SK-N-SH (cell line): ENCODE results near the gene SLC2A1. TPM values are rescaled to one million over a fixed set of nuclear protein-coding genes. Genes with fewer than 3 reads are reported as not detected.

Experiments
- CTCF ChIA-PET: fragments of 300-600, 350-600 bp; formaldehyde crosslinking; extraction: SDS; loops from one replicate; lab custom pipeline; 2021; lab: Yijun Ruan, JAX
- POLR2A ChIA-PET: fragments of 350-600 bp; sonication (Branson Sonifier 250); formaldehyde crosslinking; extraction: SDS; loops from one replicate; lab custom pipeline; 2020; ENCODE audit warnings: antibody characterized with exemption, inconsistent platforms; lab: Yijun Ruan, JAX
- DNase-seq: peaks from one replicate; pipeline ENCODE4 v3.0.0; 2012
- H2AFZ ChIP-seq: fragments of 200-600 bp; sonication (generic); 2 replicates; pipeline ENCODE4 v1.8.1; 2016; ENCODE audit warnings: antibody characterized with exemption, mild to moderate bottlenecking, low read depth
- H3F3A ChIP-seq: fragments of 200-600 bp; sonication (generic); replicated peaks from 2 replicates; pipeline ENCODE3; 2016; ENCODE audit warnings: antibody characterized with exemption, mild to moderate bottlenecking; ENCODE audit not compliant: insufficient read depth
- H3K27ac ChIP-seq, 2 experiments: fragments of 200-500 bp in 1 of 2; fragments of 200-600 bp in 1 of 2; sonication (Bioruptor generic) in 1 of 2; sonication (generic), shearing (Covaris generic) in 1 of 2; 2 replicates each; pipeline versions ENCODE4 v1.5.1 to v1.6.1; 2014 to 2016; ENCODE audit warnings: low read depth in 2 of 2, inconsistent platforms in 1 of 2, low read length in 1 of 2, mild to moderate bottlenecking in 1 of 2, mixed read lengths in 1 of 2
- H3K27me3 ChIP-seq: fragments of 200-600 bp; sonication (generic), shearing (Covaris generic); 2 replicates; pipeline ENCODE4 v1.6.1; 2016; ENCODE audit warnings: mixed run types; ENCODE audit not compliant: insufficient read depth
- H3K36me3 ChIP-seq, 2 experiments: fragments of 200-500 bp in 1 of 2; fragments of 200-600 bp in 1 of 2; sonication (Bioruptor generic) in 1 of 2; sonication (generic) in 1 of 2; replicated peaks in 1 of 2; 2 replicates each; pipeline versions ENCODE3 to v1.5.1; 2014 to 2016; ENCODE audit warnings: low read length in 1 of 2, mild to moderate bottlenecking in 1 of 2; ENCODE audit not compliant: insufficient read depth in 2 of 2, control insufficient read depth in 1 of 2
- H3K4me1 ChIP-seq, 2 experiments: fragments of 200-500 bp in 1 of 2; fragments of 200-600 bp in 1 of 2; sonication (Bioruptor generic) in 1 of 2; sonication (generic), shearing (Covaris generic) in 1 of 2; 2 replicates each; pipeline versions ENCODE4 v1.5.1 to v1.6.1; 2014 to 2016; ENCODE audit warnings: low read depth in 1 of 2, low read length in 1 of 2, mixed run types in 1 of 2; ENCODE audit not compliant: insufficient read depth in 2 of 2, control insufficient read depth in 1 of 2
- H3K4me2 ChIP-seq: fragments of 200-600 bp; sonication (generic), shearing (Covaris generic); 2 replicates; pipeline ENCODE4 v1.6.1; 2017; ENCODE audit warnings: mixed run types
- H3K4me3 ChIP-seq, 2 experiments: fragments of 200-500 bp in 1 of 2; fragments of 200-600 bp in 1 of 2; sonication (Bioruptor generic) in 1 of 2; sonication (generic), shearing (Covaris generic) in 1 of 2; 2 replicates each; pipeline versions ENCODE4 v1.5.1 to v1.8.1; 2014 to 2016; ENCODE audit warnings: low read depth in 2 of 2, inconsistent platforms in 1 of 2, low read length in 1 of 2, mild to moderate bottlenecking in 1 of 2, mixed read lengths in 1 of 2, moderate library complexity in 1 of 2
- H3K79me2 ChIP-seq: fragments of 200-600 bp; sonication (generic); 2 replicates; pipeline ENCODE4 v1.8.1; 2017; ENCODE audit warnings: mild to moderate bottlenecking; ENCODE audit not compliant: insufficient read depth
- H3K9ac ChIP-seq: fragments of 200-600 bp; sonication (generic); 2 replicates; pipeline ENCODE4 v1.6.1; 2017; ENCODE audit warnings: mixed run types
- H3K9me2 ChIP-seq: fragments of 200-600 bp; sonication (generic); 2 replicates; pipeline ENCODE4 v1.6.1; 2017; ENCODE audit warnings: mixed run types
- H3K9me3 ChIP-seq: fragments of 200-600 bp; sonication (generic); 2 replicates; pipeline ENCODE4 v1.6.1; 2017; ENCODE audit warnings: mixed run types, mild to moderate bottlenecking, moderate library complexity
- H4K20me1 ChIP-seq: fragments of 200-600 bp; sonication (generic); 2 replicates; pipeline ENCODE4 v1.6.1; 2017; ENCODE audit warnings: mild to moderate bottlenecking, mixed run types; ENCODE audit not compliant: insufficient read depth
- CHD2 ChIP-seq: fragments of 150-350 bp; IDR thresholded peaks from 2 replicates; pipeline ENCODE4 v1.6.1; 2018; ENCODE audit warnings: low read length; ENCODE audit not compliant: partially characterized antibody
- CTCF ChIP-seq: fragments of 200-600 bp; sonication (generic); IDR thresholded peaks from 2 replicates; pipeline ENCODE4 v1.6.1; 2017; ENCODE audit warnings: antibody characterized with exemption, mild to moderate bottlenecking, moderate library complexity
- ELF1 ChIP-seq: IDR thresholded peaks from 2 replicates; pipeline ENCODE4 v1.4.0; 2012
- FOSL2 ChIP-seq: IDR thresholded peaks from 2 replicates; pipeline ENCODE4 v1.4.0; 2012; ENCODE audit warnings: low read depth, mild to moderate bottlenecking, moderate library complexity, borderline replicate concordance
- FOXJ3 ChIP-seq: sonication (generic); formaldehyde crosslinking; IDR thresholded peaks from 2 replicates; pipeline ENCODE4 v1.5.1; 2020; ENCODE audit warnings: mild to moderate bottlenecking, missing genetic modification reagents
- FOXM1 ChIP-seq: IDR thresholded peaks from 2 replicates; pipeline ENCODE4 v1.4.0; 2012; ENCODE audit warnings: low read depth, mild to moderate bottlenecking
- GABPA ChIP-seq: IDR thresholded peaks from 2 replicates; pipeline ENCODE4 v1.4.0; 2012; ENCODE audit warnings: low read depth, mild to moderate bottlenecking
- IRF3 ChIP-seq: fragments of 150-350 bp; IDR thresholded peaks from 2 replicates; pipeline ENCODE4 v1.6.1; 2016; ENCODE audit warnings: mild to moderate bottlenecking, low read depth, low read length
- JUND ChIP-seq: IDR thresholded peaks from 2 replicates; pipeline ENCODE4 v1.4.0; 2012
- MEF2A ChIP-seq: IDR thresholded peaks from 2 replicates; pipeline ENCODE4 v1.4.0; 2012; ENCODE audit warnings: low read depth, borderline replicate concordance
- MXI1 ChIP-seq: IDR thresholded peaks from 2 replicates; pipeline ENCODE4 v1.6.1; 2012; ENCODE audit warnings: mild to moderate bottlenecking, low read depth, low read length, improper control_type of control experiment
- NRF1 ChIP-seq: IDR thresholded peaks from 2 replicates; pipeline ENCODE4 v1.6.1; 2012; ENCODE audit warnings: low read depth, mild to moderate bottlenecking, low read length
- RXRA ChIP-seq: IDR thresholded peaks from 2 replicates; pipeline ENCODE4 v1.4.0; 2012; ENCODE audit warnings: low read depth, mild to moderate bottlenecking, borderline replicate concordance
- SIN3A ChIP-seq: IDR thresholded peaks from 2 replicates; pipeline ENCODE4 v1.6.1; 2012; ENCODE audit warnings: low read depth, mild to moderate bottlenecking, low read length, moderate library complexity, borderline replicate concordance
- TEAD4 ChIP-seq: IDR thresholded peaks from 2 replicates; pipeline ENCODE4 v1.4.0; 2012; ENCODE audit warnings: mild to moderate bottlenecking, borderline replicate concordance; ENCODE audit not compliant: insufficient read depth
- USF2 ChIP-seq: fragments of 150-350 bp; IDR thresholded peaks from 2 replicates; pipeline ENCODE4 v1.6.1; 2017; ENCODE audit warnings: antibody characterized with exemption, low read length, low read depth, borderline replicate concordance
- YY1 ChIP-seq: IDR thresholded peaks from 2 replicates; pipeline ENCODE4 v1.4.0; 2012; ENCODE audit warnings: low read depth, mild to moderate bottlenecking
- ZBTB33 ChIP-seq: IDR thresholded peaks from 2 replicates; pipeline ENCODE4 v1.4.0; 2012; ENCODE audit warnings: low read depth, borderline replicate concordance
- WGBS: methylation state at CpG from one replicate; pipeline ENCODE4 v1.1.6; 2017; ENCODE audit warnings: low lambda C conversion rate; 5-methylcytosine and 5-hydroxymethylcytosine counted together
- polyA plus RNA-seq, 3 experiments: library from polyadenylated mRNA; depleted of rRNA; stranded (reverse); fragments of >200 nt; gene quantifications; 2 replicates each; pipeline ENCODE4 v1.2.3, GENCODE V29; 2012

Gene SLC2A1
- polyA plus RNA-seq, 1 of the 3 experiments (the other 2 are of a cell fraction), result 63.8 TPM

- Histone ChIP-seq H4K20me1 (no peaks in the 10 kb centered on the region), H3K4me1 (peaks cover 0 to 17% of the 10 kb centered on the region in 2 experiments; a peak in 1 of 4 replicates), H3K27ac (no peak overlapping the region), H3K27me3 (no peaks in the 10 kb centered on the region), H2AFZ (no peak overlapping the region), H3K79me2 (no peaks in the 10 kb centered on the region), H3K4me3 (no peak overlapping the region), H3K4me2 (no peak overlapping the region), H3K9ac (no peak overlapping the region), H3K36me3 (no peaks in the 10 kb centered on the region), H3K9me2 (no peaks in the 10 kb centered on the region), H3K9me3 (no peaks in the 10 kb centered on the region), H3F3A (no peaks in the 10 kb centered on the region)
- POLR2A ChIA-PET, result no interaction called here
- DNase-seq, result no peak
- WGBS, result 63% methylated on average over 4 of the region's 4 CpGs
- TF ChIP-seq IRF3, result no peak
- TF ChIP-seq CHD2, result no peak
- TF ChIP-seq USF2, result no peak
- TF ChIP-seq JUND, result no peak
- TF ChIP-seq ELF1, result no peak
- TF ChIP-seq MEF2A, result no peak
- no peak for TF ChIP-seq FOSL2
- no peak for TF ChIP-seq FOXM1
- no peak for TF ChIP-seq CTCF
- TF ChIP-seq RXRA, result no peak
- no peak for TF ChIP-seq GABPA
- TF ChIP-seq YY1, result no peak
- no peak for TF ChIP-seq ZBTB33
- no peak for TF ChIP-seq TEAD4
- no peak for TF ChIP-seq NRF1
- TF ChIP-seq FOXJ3, result no peak
- no peak for TF ChIP-seq MXI1
- TF ChIP-seq SIN3A, result no peak
- CTCF ChIA-PET, result interaction anchor here (0.8 to 0.9 kb wide), 2 partner anchors 60 to 71 kb away, joined by 3 read pairs; no protein-coding TSS in a partner anchor
Observed at GRCh38 chr1:43002116-43002515, 43.4 kb upstream of the SLC2A1 start.
